K562 (cell line): ENCODE data around the gene IFFO2. TPM values are rescaled to one million over a fixed set of nuclear protein-coding genes. Genes with fewer than 3 reads are reported as not detected.

ENCODE experiments used
- ARID1B ChIP-seq: fragments of 450-650 bp; IDR thresholded peaks from 2 replicates; pipeline ENCODE4 v1.6.1; 2016; ENCODE audit warnings: antibody characterized with exemption, mild to moderate bottlenecking, inconsistent platforms
- KLF16 ChIP-seq: IDR thresholded peaks from 2 replicates; pipeline ENCODE4 v1.6.1; 2016; ENCODE audit warnings: antibody characterized with exemption
- LCOR ChIP-seq: sonication (generic); formaldehyde crosslinking; IDR thresholded peaks from 2 replicates; pipeline ENCODE4 v1.8.0; 2022; ENCODE audit warnings: mild to moderate bottlenecking, missing genetic modification reagents
- RAD21 ChIP-seq, 2 experiments: fragments of 250-450 bp in 1 of 2; fragments of 450-650 bp in 1 of 2; sonication (Bioruptor Pico) in 1 of 2; formaldehyde crosslinking in 1 of 2; IDR thresholded peaks in 1 of 2; conservative IDR thresholded peaks in 1 of 2; 2 replicates each; pipeline versions ENCODE4 v1.4.0 to v1.8.0; 2020 to 2022; ENCODE audit warnings: mild to moderate bottlenecking in 2 of 2, moderate library complexity in 1 of 2
- RBM34 ChIP-seq: fragments of 200-400 bp; formaldehyde crosslinking; IDR thresholded peaks from 2 replicates; pipeline ENCODE4 v1.6.1; 2018; ENCODE audit warnings: low read length, borderline replicate concordance; ENCODE audit not compliant: insufficient read depth
- SNRNP70 ChIP-seq: fragments of 200-400 bp; formaldehyde crosslinking; optimal IDR thresholded peaks from 2 replicates; pipeline ENCODE3; 2017; ENCODE audit warnings: low read depth, low read length
- SRSF9 ChIP-seq: fragments of 200-400 bp; formaldehyde crosslinking; IDR thresholded peaks from 2 replicates; pipeline ENCODE4 v1.6.1; 2017; ENCODE audit warnings: low read depth, low read length, borderline replicate concordance
- TRIM28 ChIP-seq: fragments of 450-650 bp; IDR thresholded peaks from 2 replicates; pipeline ENCODE4 v1.6.1; 2017
- ZEB2 ChIP-seq: fragments of 450-650 bp; IDR thresholded peaks from 2 replicates; pipeline ENCODE4 v1.6.1; 2016
- ZNF311 ChIP-seq: fragments of 250-450 bp; sonication (Bioruptor Pico); IDR thresholded peaks from 2 replicates; pipeline ENCODE4 v1.4.0; 2020; ENCODE audit warnings: mild to moderate bottlenecking, moderate library complexity
- ZNF408 ChIP-seq: fragments of 250-450 bp; sonication (Bioruptor Pico); IDR thresholded peaks from 2 replicates; pipeline ENCODE4 v1.4.0; 2020; ENCODE audit warnings: low read depth, mild to moderate bottlenecking, moderate library complexity
- ZNF589 ChIP-seq: fragments of 200-800 bp; sonication (Bioruptor generic); IDR thresholded peaks from 2 replicates; pipeline ENCODE4 v1.6.1; 2016; ENCODE audit warnings: low read depth, missing genetic modification characterization, missing compliant biosample characterization
- ZNF766 ChIP-seq: fragments of 200-800 bp; sonication (Bioruptor generic); conservative IDR thresholded peaks from 2 replicates; pipeline ENCODE4 v1.6.1; 2016; ENCODE audit warnings: missing genetic modification characterization, missing compliant biosample characterization
- ZNF79 ChIP-seq: fragments of 250-450 bp; sonication (Bioruptor Pico); IDR thresholded peaks from 2 replicates; pipeline ENCODE4 v1.4.0; 2020; ENCODE audit warnings: low read depth, mild to moderate bottlenecking, moderate library complexity
- polyA plus RNA-seq, 8 experiments: library from polyadenylated mRNA; depleted of rRNA in 4 of 8; stranded (reverse) in 5 of 8; unstranded in 3 of 8; fragments of >200 nt; fragmentation: Nextera tagmentation in 2 of 8; fragmentation: Illumina TruSeq in 1 of 8; extraction: Ambion mirVana in 2 of 8; extraction: Trizol in 1 of 8; gene quantifications; 2 replicates each; pipeline versions ENCODE4 v1.2.1 to v1.2.3, GENCODE V29; 2011 to 2014; ENCODE audit warnings: inconsistent platforms in 1 of 8, missing spikeins in 1 of 8
- total RNA-seq, 7 experiments: library from RNA; depleted of rRNA in 6 of 7; stranded (reverse); fragments of >200 nt in 6 of 7; fragmentation: Illumina TruSeq in 2 of 7; extraction: Trizol in 2 of 7; gene quantifications; 2 replicates each; pipeline versions ENCODE4 v1.2.1 to v1.2.3, GENCODE V29; 2011 to 2021; ENCODE audit warnings: low replicate concordance in 1 of 7
- TF ChIP-seq, protein P1 (sequence below), 2 experiments: IDR thresholded peaks; 2 replicates each; pipeline ENCODE4 v1.6.1; 2011; ENCODE audit warnings: borderline replicate concordance in 1 of 2, control low read depth in 1 of 2, low read depth in 1 of 2, low read length in 1 of 2, mild to moderate bottlenecking in 1 of 2, mixed read lengths in 1 of 2, moderate library complexity in 1 of 2; ENCODE audit not compliant: insufficient read depth in 1 of 2, insufficient read length in 1 of 2, poor library complexity in 1 of 2, severe bottlenecking in 1 of 2; ENCODE audit errors: extremely low read depth in 1 of 2
- TF ChIP-seq, protein P2 (sequence below): fragments of 250-450 bp; sonication (Bioruptor Pico); IDR thresholded peaks from 2 replicates; pipeline ENCODE4 v1.4.0; 2020; ENCODE audit warnings: mild to moderate bottlenecking, moderate library complexity
- TF ChIP-seq, protein P3 (sequence below): fragments of 250-450 bp; sonication (Bioruptor Pico); IDR thresholded peaks from 2 replicates; pipeline ENCODE4 v1.5.0; 2021
- TF ChIP-seq, protein P4 (sequence below): fragments of 250-450 bp; sonication (Bioruptor Pico); IDR thresholded peaks from 2 replicates; pipeline ENCODE4 v1.9.0; 2021; ENCODE audit warnings: mild to moderate bottlenecking, inconsistent platforms
- TF ChIP-seq, protein P5 (sequence below): fragments of 450-650 bp; IDR thresholded peaks from 2 replicates; pipeline ENCODE4 v1.6.1; 2018; ENCODE audit warnings: mild to moderate bottlenecking, low read depth; ENCODE audit not compliant: partially characterized antibody

The IFFO2 gene
- total and polyA plus RNA-seq, 9 of the 15 experiments (the other 6 are each of a cell fraction or from before 2014, with no cell fraction given), result 0.15 to 1.0 (median 0.44) TPM; not detected in 2

DNA sequence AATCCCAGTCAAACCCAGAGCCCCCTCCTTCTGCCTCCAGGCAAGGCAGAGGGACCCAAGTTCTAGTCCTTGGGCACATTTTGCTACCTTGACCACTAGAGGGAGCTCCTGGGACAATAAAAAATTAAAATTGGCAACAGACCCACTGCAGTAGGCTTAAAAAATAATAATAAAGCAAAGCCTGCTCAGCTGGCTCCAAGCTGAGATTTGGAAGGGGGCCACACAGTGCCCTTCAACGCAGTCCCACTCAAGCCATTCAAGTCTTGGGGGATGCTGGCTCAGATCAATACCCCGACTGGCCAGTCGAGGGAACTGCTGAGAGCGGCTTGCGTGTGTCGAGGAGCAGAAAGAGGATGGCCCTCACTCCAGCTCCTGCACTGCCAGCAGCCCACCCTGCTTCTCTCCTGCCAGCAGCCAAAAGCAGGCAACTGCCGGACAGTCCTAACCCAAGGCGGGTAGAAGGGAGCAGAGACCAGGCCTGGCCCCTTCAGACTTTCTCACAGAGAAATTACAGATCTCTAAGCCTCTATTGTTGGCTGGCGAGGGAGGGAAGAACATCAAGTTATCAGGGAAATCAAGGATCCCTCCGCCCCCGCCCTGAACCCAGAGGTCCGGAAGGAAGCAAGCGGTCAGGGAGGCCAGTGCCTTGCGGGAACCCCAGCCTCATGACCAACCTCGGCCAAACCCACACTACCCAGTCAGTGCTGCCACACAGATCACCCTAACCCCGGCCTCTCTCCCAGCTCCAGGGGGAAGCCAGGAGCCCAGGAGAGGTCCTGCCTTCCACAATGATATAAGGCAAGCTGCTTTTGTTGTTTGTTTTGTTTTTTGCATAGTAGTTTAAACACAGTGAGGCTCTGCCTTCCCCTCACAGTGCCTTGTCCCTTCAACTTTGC is 49.2 kb downstream of the IFFO2 start (continued):
- TF ChIP-seq ZEB2 (no peak), TRIM28 (no peak), SRSF9 (no peak), SNRNP70 (no peak), ARID1B (peak; percentile 59), ZNF408 (CRISPR knock-in tag) (no peak), LCOR (CRISPR knock-in tag) (peak; percentile 56; the same call in 1 of the 2 replicates), RBM34 (no peak), ZNF311 (CRISPR knock-in tag) (no peak), ZNF79 (CRISPR knock-in tag) (no peak), ZNF589 (CRISPR knock-in tag) (peak; percentile 81; the same call in 1 of the 2 replicates), ZNF766 (0 out of 2 replicates have a peak, but pooled peaks have one; percentile 42), KLF16 (peak; percentile 51; the same call in 1 of the 2 replicates), RAD21 (CRISPR knock-in tag; conservative IDR thresholded peaks at IDR 0.05 in 1 of 2, IDR thresholded peaks at IDR 0.05 in 1 of 2) (peak; percentile 53 to 63)
- TF ChIP-seq, protein P1, sequence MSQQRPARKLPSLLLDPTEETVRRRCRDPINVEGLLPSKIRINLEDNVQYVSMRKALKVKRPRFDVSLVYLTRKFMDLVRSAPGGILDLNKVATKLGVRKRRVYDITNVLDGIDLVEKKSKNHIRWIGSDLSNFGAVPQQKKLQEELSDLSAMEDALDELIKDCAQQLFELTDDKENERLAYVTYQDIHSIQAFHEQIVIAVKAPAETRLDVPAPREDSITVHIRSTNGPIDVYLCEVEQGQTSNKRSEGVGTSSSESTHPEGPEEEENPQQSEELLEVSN (IDR thresholded peaks at IDR 0.05; ENCODE audit: borderline replicate concordance in 1 of 2, extremely low read depth in 1 of 2, insufficient read depth in 1 of 2, insufficient read length in 1 of 2, low read depth in 1 of 2, low read length in 1 of 2, poor library complexity in 1 of 2, severe bottlenecking in 1 of 2), result no peak
- TF ChIP-seq, protein P2, sequence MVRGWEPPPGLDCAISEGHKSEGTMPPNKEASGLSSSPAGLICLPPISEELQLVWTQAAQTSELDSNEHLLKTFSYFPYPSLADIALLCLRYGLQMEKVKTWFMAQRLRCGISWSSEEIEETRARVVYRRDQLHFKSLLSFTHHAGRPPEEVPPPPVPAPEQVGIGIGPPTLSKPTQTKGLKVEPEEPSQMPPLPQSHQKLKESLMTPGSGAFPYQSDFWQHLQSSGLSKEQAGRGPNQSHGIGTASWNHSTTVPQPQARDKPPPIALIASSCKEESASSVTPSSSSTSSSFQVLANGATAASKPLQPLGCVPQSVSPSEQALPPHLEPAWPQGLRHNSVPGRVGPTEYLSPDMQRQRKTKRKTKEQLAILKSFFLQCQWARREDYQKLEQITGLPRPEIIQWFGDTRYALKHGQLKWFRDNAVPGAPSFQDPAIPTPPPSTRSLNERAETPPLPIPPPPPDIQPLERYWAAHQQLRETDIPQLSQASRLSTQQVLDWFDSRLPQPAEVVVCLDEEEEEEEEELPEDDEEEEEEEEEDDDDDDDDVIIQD, result no peak
- TF ChIP-seq, protein P3, sequence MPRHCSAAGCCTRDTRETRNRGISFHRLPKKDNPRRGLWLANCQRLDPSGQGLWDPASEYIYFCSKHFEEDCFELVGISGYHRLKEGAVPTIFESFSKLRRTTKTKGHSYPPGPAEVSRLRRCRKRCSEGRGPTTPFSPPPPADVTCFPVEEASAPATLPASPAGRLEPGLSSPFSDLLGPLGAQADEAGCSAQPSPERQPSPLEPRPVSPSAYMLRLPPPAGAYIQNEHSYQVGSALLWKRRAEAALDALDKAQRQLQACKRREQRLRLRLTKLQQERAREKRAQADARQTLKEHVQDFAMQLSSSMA (CRISPR knock-in tag), result no peak
- TF ChIP-seq, protein P4, sequence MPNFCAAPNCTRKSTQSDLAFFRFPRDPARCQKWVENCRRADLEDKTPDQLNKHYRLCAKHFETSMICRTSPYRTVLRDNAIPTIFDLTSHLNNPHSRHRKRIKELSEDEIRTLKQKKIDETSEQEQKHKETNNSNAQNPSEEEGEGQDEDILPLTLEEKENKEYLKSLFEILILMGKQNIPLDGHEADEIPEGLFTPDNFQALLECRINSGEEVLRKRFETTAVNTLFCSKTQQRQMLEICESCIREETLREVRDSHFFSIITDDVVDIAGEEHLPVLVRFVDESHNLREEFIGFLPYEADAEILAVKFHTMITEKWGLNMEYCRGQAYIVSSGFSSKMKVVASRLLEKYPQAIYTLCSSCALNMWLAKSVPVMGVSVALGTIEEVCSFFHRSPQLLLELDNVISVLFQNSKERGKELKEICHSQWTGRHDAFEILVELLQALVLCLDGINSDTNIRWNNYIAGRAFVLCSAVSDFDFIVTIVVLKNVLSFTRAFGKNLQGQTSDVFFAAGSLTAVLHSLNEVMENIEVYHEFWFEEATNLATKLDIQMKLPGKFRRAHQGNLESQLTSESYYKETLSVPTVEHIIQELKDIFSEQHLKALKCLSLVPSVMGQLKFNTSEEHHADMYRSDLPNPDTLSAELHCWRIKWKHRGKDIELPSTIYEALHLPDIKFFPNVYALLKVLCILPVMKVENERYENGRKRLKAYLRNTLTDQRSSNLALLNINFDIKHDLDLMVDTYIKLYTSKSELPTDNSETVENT (CRISPR knock-in tag), result no peak
- TF ChIP-seq, protein P5, sequence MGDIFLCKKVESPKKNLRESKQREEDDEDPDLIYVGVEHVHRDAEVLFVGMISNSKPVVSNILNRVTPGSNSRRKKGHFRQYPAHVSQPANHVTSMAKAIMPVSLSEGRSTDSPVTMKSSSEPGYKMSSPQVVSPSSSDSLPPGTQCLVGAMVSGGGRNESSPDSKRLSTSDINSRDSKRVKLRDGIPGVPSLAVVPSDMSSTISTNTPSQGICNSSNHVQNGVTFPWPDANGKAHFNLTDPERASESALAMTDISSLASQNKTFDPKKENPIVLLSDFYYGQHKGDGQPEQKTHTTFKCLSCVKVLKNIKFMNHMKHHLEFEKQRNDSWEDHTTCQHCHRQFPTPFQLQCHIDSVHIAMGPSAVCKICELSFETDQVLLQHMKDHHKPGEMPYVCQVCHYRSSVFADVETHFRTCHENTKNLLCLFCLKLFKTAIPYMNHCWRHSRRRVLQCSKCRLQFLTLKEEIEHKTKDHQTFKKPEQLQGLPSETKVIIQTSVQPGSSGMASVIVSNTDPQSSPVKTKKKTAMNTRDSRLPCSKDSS, result no peak
